Measurements from ENCODE around the gene AP1AR. TPM values are rescaled to one million over a fixed set of nuclear protein-coding genes. Genes with fewer than 3 reads are reported as not detected.

AP1AR gene
- total and polyA plus RNA-seq, 2 of the 8 experiments (the other 6 are each of a cell fraction or from before 2014, with no cell fraction given): 5.3 to 27.7 TPM

DNA sequence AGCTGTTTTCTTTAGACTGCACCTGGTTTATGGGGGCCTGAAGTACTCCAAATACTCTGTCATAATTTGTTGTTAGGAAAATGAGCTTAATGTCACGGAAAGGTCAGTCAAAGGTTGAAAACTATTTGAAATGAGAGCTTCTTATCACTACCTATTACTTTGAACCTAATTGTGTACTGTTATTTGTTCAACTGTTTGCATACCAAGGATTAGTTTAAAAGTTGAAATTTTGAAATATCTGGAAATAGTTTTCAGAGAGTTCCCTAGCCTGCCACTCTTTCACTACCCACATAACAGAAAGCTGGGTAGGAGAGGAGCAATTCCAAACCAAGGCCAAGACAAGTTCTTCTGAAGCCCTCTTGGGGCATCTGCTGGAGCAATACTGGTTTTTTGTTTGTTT is 28.0 kb upstream of the AP1AR start:
- Histone ChIP-seq H3K18ac (ENCODE audit: extremely low read depth, low read length) (no peak overlapping the region), H4K8ac (ENCODE audit: extremely low read depth, insufficient read depth, low read length) (no peak overlapping the region), H2BK20ac (ENCODE audit: low read length) (no peak overlapping the region), H3K23ac (ENCODE audit: insufficient read length) (no peak overlapping the region), H3K27me3 (replicated peaks in 1 of 4; ENCODE audit: control insufficient read depth in 3 of 4, extremely low read depth in 1 of 4, insufficient read depth in 3 of 4, low read length in 3 of 4) (no peaks in the 10 kb centered on the region), H3K9me3 (ENCODE audit: insufficient read depth in 2 of 2, low read depth in 1 of 2, low read length in 1 of 2) (no peaks in the 10 kb centered on the region), H3K36me3 (ENCODE audit: control insufficient read depth in 2 of 4, insufficient read depth in 4 of 4, low read length in 3 of 4) (no peaks in the 10 kb centered on the region), H3K4ac (replicated peaks; ENCODE audit: insufficient read length, low read depth, low read length) (no peak overlapping the region), H3K4me1 (replicated peaks in 1 of 4; ENCODE audit: control insufficient read depth in 3 of 4, insufficient read depth in 4 of 4, low read length in 3 of 4) (peaks cover 0 to 6% (median 1%) of the 10 kb centered on the region in 4 experiments; a peak in 2 of 7 replicates), H4K20me1 (replicated peaks in 1 of 2; ENCODE audit: control insufficient read depth in 1 of 2, insufficient read depth in 2 of 2, low read length in 2 of 2) (no peaks in the 10 kb centered on the region), H3K9ac (replicated peaks in 1 of 4; ENCODE audit: extremely low read depth in 1 of 4, low read depth in 3 of 4, low read length in 3 of 4) (no peak overlapping the region), H2BK12ac (ENCODE audit: low read depth, low read length) (no peak overlapping the region), H4K5ac (ENCODE audit: insufficient read length, low read depth, low read length) (no peak overlapping the region), H3K79me1 (ENCODE audit: low read depth, low read length) (no peaks in the 10 kb centered on the region), H3K4me3 (ENCODE audit: extremely low read depth in 1 of 4, insufficient read depth in 2 of 4, low read depth in 3 of 4, low read length in 4 of 4) (no peak overlapping the region), H3K79me2 (ENCODE audit: control insufficient read depth in 1 of 2, insufficient read depth in 2 of 2, low read length in 2 of 2) (no peaks in the 10 kb centered on the region), H3K4me2 (ENCODE audit: insufficient read depth in 1 of 2, low read depth in 2 of 2, low read length in 2 of 2) (no peak overlapping the region), H3K27ac (ENCODE audit: low read depth, low read length) (no peak overlapping the region), H2AK5ac (ENCODE audit: low read depth, low read length) (no peak overlapping the region), H3K14ac (ENCODE audit: insufficient read length) (no peak overlapping the region), H3K56ac (replicated peaks; ENCODE audit: insufficient read length, low read depth, low read length) (no peak overlapping the region), H2BK15ac (ENCODE audit: low read length) (no peak overlapping the region), H2AFZ (ENCODE audit: low read length) (no peak overlapping the region), H4K91ac (replicated peaks; ENCODE audit: insufficient read length, low read length) (no peak overlapping the region), H2BK5ac (ENCODE audit: low read depth, low read length) (no peak overlapping the region), H2BK120ac (replicated peaks; ENCODE audit: low read depth, low read length) (no peak overlapping the region), H3K23me2 (ENCODE audit: low read depth, low read length) (no peaks in the 10 kb centered on the region)
- ChIA-PET CTCF (ENCODE audit: partially characterized antibody) (interaction anchor here (0.9 to 1.8 kb wide), 3 partner anchors 10 to 118 kb away, joined by 3 to 4 read pairs (median 3); no protein-coding TSS in a partner anchor), POLR2A (ENCODE audit: partially characterized antibody) (no interaction called here)
- FAIRE-seq: no peak
- no peak for DNase-seq (ENCODE audit: low read depth in 1 of 2, low spot score in 2 of 2)
- WGBS, 2 experiments (ENCODE audit: extremely low coverage in 1 of 2, insufficient coverage in 1 of 2, insufficient read length in 1 of 2, insufficient replicate concordance in 2 of 2, low coverage in 1 of 2, low lambda C conversion rate in 2 of 2, missing lambda C conversion rate in 1 of 2): 86% methylated on average over 1 of the region's 1 CpG; no CpG with 5 or more reads in 1 of the 2 experiments
- TF ChIP-seq USF2 (IDR thresholded peaks at IDR 0.05; ENCODE audit: low read length): no peak
- TF ChIP-seq TAF1 (IDR thresholded peaks at IDR 0.05; ENCODE audit: low read depth, low read length): no peak
- no peak for TF ChIP-seq MAX (IDR thresholded peaks at IDR 0.05)
- no peak for TF ChIP-seq POLR2AphosphoS5 (IDR thresholded peaks at IDR 0.05; ENCODE audit: low read depth, low read length)
- no peak for TF ChIP-seq BRCA1 (IDR thresholded peaks at IDR 0.05; ENCODE audit: low read depth, low read length)
